GM19238 (cell line): ENCODE results near the gene KIF26B.

Source experiments
- DNase-seq: peaks from one replicate; pipeline ENCODE4 v3.0.0; 2011; ENCODE audit warnings: low spot score; ENCODE audit not compliant: insufficient read length

The KIF26B gene

GRCh38 chr1:245493029-245493428, 338.2 kb downstream of the KIF26B start:
- no peak for DNase-seq

- DNase-seq: no peak
These were observed 340.9 kb downstream of the KIF26B start for GRCh38 chr1:245495681-245496080.

GRCh38 chr1:245500546-245500945, 345.8 kb downstream of the KIF26B start:
- no peak for DNase-seq

GRCh38 chr1:245501633-245502032, 346.8 kb downstream of the KIF26B start:
- DNase-seq: no peak

- DNase-seq: no peak
These were observed 348.8 kb downstream of the KIF26B start for GRCh38 chr1:245503548-245503947.

- no peak for DNase-seq
These were observed 355.4 kb downstream of the KIF26B start for GRCh38 chr1:245510144-245510543.

- no peak for DNase-seq
These were observed 357.6 kb downstream of the KIF26B start for GRCh38 chr1:245512181-245512888.

- no peak for DNase-seq
These were observed 358.3 kb downstream of the KIF26B start for GRCh38 chr1:245512980-245513578.

GRCh38 chr1:245516284-245516759, 361.5 kb downstream of the KIF26B start:
- no peak for DNase-seq

GRCh38 chr1:245520611-245521010, 365.8 kb downstream of the KIF26B start:
- DNase-seq: no peak

- no peak for DNase-seq
These were observed 371.4 kb downstream of the KIF26B start for GRCh38 chr1:245526141-245526540.

GRCh38 chr1:245528258-245528635, 373.5 kb downstream of the KIF26B start:
- DNase-seq: no peak

GRCh38 chr1:245530937-245531336, 376.2 kb downstream of the KIF26B start:
- DNase-seq: no peak

- no peak for DNase-seq
These were observed 383.2 kb downstream of the KIF26B start for GRCh38 chr1:245537992-245538391.

GRCh38 chr1:245538671-245539070, 383.9 kb downstream of the KIF26B start:
- DNase-seq: no peak

- no peak for DNase-seq
These were observed 386.6 kb downstream of the KIF26B start for GRCh38 chr1:245541369-245541768.

- no peak for DNase-seq
These were observed 387.6 kb downstream of the KIF26B start for GRCh38 chr1:245542365-245542764.

GRCh38 chr1:245544236-245544635, 389.5 kb downstream of the KIF26B start:
- no peak for DNase-seq

GRCh38 chr1:245546875-245547274, 392.1 kb downstream of the KIF26B start:
- DNase-seq: no peak

- DNase-seq: no peak
These were observed 395.4 kb downstream of the KIF26B start for GRCh38 chr1:245549996-245550719.

GRCh38 chr1:245550720-245551043, 395.9 kb downstream of the KIF26B start:
- DNase-seq: no peak

GRCh38 chr1:245551536-245551935, 396.8 kb downstream of the KIF26B start:
- no peak for DNase-seq

GRCh38 chr1:245552331-245552730, 397.5 kb downstream of the KIF26B start:
- no peak for DNase-seq
